Hepatocyte (in vitro differentiated cells): ENCODE data around the gene CTNNA3.

ENCODE experiments used
- EZH2 ChIP-seq: fragments of 200-600 bp; sonication (generic); IDR thresholded peaks from 2 replicates; pipeline ENCODE4 v1.6.1; 2016; ENCODE audit warnings: antibody characterized with exemption, mild to moderate bottlenecking, borderline replicate concordance
- EZH2phosphoT487 ChIP-seq: fragments of 200-600 bp; sonication (generic); IDR thresholded peaks from one replicate; pipeline ENCODE4 v1.6.1; 2018; ENCODE audit warnings: antibody characterized with exemption, mild to moderate bottlenecking, low read depth, moderate library complexity; ENCODE audit not compliant: unreplicated experiment, severe bottlenecking

DNA sequence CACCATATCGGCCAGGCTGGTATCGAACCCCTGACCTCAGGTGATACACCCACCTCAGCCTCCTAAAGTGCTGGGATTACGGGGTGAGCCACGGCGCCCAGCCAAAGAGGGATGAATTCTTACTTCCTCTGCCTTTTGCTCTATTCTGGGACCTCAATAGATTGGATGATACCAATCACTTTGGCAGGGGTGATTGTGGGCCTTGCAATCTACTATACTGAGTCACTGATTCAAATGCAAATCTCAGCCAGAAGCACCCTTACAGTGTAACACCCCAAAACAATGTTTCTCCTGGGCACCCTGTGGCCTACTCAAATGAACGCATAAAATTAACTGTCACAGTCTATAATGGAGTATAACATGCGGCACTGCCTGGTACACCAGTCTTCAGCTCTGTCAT lies 1366.8 kb downstream of the CTNNA3 start:
- TF ChIP-seq EZH2phosphoT487: no peak
- TF ChIP-seq EZH2: no peak
